Raji (cell line): ENCODE results near the gene DAZAP1.

Experiments
- POLR2A ChIP-seq: IDR thresholded peaks from 2 replicates; pipeline ENCODE4 v1.6.1; 2011; ENCODE audit warnings: low read depth, low read length, control low read depth; ENCODE audit not compliant: insufficient read depth

Gene DAZAP1

DNA sequence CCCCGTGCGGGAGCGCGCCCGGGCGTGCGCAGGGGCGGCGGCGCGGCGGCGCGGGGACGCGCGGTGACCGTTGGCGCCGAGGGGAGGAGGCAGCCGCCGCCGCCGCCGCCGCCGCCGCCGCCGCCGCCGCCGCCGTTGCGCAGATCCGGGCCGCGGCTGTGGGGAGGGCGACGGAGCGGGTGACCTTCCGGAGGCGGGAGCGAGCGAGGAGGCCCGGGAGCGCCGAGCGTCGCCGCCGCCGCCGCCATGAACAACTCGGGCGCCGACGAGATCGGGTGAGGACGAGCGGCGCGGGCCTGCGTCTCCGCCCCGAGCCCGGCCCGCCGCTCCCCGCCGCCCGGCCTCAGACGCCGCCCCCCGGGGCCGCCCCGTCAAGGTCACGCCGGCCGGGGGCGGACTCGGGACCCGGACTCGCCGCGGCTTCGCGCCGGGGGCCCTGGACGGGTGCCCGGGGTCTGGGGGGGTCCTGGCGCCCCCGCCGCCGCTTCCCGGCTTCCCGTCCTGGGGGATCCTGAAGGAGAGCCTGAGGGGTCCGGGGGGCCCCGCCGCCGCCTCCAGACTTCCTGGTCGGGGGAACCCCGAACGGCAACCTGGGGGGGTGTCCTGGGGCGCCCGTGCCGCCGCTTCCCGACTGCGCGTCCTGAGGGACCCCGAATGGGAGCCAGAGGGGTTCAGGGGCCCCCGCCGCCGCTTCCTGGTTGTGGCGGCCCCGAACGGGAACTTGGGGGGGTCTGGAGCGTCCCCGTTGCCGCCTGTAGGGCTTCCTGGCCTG is at the start of gene DAZAP1:
Gene DAZAP1 (plus strand): TSS at position 59 of the 772 bp plus-strand sequence. CDS start 188 bp downstream, at position 247.
- TF ChIP-seq POLR2A: no peak

DNA sequence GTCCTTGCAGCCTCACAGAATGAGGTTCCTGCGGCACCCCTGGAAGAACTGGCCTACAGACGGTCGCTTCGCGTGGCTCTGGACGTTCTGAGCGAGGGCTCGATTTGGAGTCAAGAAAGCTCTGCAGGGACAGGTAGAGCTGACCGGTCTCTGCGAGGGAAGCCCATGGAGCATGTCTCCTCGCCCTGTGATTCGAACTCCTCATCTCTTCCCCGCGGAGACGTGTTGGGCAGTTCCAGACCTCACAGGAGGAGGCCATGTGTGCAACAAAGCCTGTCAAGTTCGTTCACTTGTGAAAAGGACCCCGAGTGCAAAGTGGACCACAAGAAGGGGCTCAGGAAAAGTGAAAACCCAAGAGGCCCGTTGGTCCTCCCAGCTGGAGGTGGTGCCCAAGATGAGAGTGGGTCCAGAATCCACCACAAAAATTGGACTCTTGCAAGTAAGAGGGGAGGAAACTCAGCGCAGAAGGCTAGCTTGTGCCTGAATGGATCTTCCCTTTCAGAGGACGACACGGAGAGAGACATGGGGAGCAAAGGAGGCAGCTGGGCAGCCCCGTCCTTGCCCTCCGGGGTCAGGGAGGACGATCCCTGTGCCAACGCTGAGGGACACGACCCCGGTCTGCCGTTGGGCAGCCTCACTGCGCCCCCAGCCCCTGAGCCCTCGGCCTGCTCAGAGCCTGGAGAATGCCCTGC is 47.1 kb upstream of the DAZAP1 start:
- no peak for TF ChIP-seq POLR2A

DNA sequence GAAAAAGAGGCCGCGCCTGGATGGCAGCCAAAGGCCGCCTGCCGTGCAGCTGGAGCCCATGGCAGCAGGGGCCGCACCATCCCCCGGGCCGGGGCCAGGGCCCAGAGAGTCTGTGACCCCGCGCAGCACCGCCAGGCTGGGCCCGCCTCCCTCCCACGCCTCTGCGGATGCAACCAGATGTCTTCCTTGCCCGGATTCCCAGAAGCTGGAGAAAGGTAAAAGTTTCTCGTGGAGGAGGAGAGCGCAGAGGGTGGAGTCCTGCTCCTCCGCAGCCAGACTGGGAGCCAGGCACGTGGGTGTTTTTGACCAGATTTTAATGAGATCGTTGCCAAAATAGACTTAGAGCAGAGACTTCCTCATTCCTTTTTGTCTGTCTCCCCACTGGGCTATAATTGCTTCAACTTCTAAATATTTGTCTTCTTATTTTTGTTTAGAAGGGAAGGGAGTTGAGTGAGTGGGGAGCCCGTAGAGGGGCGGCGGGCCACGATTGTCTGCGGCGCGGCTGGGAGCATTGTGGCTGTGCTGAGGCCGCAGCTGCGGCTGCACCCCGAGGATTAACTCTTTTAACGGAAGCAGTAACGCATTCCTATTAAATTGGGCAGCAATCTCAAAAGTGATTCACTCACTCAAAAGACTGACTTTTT is 46.4 kb upstream of the DAZAP1 start:
- TF ChIP-seq POLR2A: no peak

DNA sequence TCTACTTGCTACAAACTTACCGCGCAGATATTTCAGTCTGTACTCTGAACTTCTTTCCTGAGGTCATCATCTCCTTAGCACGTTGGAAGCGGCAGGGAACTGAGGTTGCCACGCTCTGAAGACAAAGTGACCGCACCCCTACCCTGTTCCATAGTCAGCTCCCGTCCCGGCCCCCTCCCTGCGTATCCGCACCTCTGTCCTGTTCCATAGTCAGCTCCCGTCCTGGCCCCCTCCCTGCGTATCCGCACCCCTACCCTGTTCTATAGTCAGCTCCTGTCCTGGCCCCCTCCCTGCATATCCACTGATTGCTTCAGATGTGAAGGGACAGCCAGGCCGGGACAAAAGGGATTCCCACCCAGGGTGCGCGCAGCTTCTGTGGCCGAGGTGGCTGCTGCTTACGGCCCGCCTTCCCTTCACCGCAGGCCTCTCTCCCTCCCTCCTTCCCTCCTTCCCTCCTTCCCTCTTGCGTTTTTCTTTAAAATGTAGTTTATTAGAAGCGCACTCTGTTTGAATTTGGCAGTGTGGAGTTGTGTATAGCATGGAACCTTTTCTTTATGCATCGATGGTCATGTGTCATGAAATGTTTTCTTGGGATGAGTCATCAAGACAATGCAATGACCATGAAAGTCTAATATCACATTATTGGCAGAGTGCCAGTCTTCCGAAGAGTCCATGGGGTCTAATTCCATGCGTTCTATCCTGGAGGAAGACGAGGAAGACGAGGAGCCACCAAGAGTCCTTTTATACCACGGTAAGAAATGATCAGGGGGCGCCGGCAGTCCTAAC is 45.6 kb upstream of the DAZAP1 start:
- TF ChIP-seq POLR2A: no peak

DNA sequence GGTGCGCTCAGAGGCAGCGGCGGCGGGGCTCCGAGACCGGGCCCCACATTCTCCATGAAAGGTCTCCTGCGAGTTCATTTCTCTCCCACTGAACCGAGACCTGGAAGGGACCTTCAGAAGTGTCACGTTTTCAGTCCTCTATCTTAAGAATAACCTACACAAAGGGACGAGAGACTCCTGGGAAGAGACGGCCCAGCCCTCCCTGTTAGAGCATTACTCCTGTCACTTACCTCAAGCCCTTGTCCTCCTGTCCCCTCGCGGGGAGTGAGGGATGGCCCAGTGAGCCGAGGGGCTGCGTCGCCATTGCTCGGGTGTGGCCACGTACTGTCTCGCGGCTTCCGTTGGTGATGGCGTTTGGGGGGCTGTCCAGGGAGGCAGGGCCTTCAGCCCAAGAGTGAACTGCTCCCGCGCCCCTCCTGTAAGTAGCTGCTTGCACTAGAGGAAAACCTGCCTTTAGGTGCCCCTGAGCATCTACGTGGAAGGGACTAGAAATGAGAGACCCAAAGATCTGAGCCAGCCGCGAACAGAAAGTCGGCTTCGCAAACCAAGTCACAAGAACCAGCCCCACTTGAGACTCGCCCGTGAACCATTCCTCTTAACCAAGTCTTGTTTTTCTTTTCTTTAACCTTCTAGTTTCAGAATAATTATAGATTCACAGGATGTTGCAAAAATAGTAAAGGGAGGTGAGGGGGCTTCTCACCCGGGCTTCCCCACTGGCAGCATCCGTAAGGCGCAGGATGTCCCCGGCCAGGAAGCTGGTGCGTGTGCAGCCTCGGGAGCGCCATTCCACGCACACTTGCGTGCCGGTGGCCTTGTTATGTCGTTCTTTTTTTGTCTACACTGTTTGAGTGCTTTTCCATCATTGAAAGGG is 44.8 kb upstream of the DAZAP1 start:
- TF ChIP-seq POLR2A: no peak

DNA sequence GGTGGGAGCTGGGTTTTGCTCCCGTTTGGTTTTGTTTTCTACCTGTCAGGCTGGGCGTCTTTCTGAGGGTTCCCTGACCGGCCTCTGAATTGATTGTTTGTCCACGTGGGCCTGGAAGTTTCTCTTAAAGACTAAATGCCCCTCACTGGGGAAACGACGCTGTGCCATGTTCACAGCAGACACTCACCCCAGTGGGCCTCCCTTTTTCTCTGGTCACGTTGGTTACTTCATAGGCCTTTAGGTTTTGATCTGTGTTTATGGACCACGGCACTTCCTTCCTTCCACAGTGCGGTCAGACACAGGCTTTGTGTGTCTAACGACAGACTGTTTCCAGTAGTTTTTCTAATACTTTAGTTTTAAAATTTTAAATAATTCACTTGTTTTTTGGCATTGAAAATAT is 43.8 kb upstream of the DAZAP1 start:
- no peak for TF ChIP-seq POLR2A

DNA sequence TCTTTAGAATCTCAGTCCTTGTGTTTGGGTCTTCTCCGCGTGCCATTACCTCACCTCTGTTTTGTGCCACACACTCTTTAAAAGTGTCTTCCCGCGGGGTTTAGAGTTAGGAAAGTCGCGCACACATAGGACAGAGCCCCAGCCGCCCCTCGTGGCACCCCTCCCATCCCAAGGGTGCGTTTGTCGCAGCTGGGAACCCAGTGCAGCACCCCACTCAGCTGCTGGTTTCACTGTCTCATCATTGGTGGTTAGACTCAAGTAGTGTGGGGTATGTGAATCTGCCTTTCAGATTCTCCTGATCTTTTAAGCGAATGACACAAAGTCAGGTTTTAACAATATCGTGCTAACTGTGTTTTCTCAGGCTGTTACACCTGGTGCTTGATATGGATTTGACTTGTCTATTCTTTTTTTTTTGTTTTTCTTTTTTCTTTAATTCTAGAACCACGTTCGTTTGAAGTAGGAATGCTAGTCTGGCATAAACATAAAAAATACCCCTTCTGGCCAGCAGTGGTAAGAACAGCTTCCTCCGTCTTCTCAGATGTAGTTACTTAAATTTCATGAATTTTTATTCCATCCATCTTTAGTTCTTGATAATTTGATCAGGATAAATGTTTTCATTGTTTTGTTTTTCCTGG is 43.2 kb upstream of the DAZAP1 start:
- TF ChIP-seq POLR2A: no peak

DNA sequence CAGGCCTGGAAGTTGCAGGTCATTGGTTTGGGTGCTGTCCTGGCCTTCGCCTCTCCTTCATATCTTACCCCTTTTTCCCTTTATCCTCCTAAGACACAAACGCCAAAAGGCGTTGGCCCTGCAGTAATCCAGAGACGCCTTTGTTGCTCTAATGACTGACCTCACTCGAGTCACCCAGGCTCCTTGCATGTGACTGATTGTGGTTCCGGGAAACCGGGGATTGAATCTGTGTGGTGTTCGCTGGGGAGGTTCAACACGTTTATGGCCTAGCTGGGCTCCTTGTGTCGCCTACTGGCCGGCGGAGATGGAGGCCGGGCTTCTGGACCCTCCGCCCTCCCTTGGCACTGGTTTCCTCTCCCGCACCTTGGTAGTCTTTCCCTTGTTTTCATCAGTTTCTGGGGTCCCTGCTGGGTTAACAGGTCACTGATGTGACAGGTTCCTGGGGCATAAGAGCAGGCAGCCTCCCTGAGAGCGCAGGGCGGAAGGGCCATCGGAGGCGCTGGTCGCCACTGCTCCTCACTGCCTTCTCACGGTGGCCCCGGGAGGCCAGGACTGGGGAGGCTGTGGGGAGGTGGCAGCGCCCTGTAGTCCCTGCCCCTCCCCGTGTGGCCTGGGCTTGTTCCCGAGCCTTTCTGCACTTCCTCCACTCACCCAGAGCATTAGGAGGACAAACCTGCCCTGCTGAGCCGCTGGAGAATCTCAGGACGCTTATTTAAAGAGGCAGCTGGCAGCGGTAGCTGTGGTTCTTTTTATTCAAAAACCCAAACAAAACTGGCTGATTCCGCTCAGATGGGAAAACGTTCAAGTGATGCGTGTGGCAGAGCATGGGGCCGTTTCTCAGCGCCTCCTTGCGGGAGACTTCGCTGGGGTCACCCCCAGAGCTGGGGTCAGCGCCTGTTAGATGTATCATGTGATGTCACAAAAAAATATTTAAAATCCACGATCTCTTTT is 41.8 kb upstream of the DAZAP1 start:
- no peak for TF ChIP-seq POLR2A

DNA sequence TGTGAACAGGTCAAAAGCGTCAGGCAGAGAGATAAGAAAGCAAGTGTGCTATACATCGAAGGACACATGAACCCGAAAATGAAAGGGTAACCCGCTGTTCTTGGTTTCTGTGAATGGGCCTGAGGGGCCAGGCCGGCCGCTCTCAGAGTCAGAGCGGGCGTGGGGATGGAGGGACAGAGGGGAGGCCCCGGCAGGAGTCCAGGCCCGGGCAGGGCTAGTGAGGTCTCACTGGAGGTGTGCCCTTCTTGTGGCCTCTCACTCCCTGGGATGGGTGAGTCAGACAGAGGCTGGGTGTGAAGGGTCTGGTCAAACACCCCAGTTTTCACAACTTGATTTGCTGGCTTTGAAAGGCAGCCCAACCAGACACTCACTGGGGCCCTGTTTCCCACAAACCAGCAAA is 41.1 kb upstream of the DAZAP1 start:
- no peak for TF ChIP-seq POLR2A

DNA sequence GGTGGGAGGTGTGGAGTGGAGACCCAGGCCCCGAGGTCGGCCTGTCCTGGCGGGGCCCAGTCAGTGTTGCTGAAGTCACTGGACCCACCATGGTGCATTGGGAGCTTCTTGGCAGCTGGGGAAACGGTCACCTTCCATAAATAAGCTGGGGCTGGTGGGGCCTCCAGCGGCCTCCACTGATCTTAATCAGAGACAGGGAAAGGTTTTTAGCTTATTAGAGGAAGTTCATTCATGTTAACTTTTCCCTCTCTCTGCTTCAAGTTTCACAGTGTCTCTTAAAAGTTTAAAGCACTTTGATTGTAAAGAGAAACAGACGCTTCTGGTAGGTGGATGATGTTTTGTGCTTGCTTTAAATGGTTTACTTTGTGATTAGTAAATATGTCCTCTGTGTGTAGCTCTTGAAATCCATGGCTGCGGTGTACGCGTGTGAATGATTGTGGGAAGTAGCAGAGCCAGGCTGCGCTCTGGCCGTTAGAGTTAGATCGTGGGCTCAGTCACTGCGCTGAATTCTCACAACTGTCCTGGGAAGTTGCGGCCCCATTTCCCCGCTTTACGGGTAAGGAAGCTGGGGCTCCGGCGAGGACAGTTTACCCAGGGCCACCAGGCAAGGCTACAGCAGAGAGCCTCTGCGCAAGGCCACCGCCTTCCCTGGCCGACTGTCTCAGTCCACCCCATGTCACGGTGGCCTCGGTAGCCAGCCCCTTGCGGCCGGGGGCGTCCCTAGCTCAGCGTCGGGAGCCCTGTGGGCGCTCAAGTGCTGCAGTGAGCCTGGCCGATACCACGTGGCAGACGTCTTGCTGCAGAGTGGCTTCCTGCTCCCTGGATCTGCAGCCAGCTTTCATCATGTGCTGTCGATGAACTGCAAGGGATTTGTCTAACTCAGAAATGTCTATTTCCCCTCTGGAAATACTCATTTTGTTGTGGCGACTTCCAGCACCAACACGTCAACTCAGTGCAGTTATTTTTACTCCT is 40.2 kb upstream of the DAZAP1 start:
- no peak for TF ChIP-seq POLR2A

DNA sequence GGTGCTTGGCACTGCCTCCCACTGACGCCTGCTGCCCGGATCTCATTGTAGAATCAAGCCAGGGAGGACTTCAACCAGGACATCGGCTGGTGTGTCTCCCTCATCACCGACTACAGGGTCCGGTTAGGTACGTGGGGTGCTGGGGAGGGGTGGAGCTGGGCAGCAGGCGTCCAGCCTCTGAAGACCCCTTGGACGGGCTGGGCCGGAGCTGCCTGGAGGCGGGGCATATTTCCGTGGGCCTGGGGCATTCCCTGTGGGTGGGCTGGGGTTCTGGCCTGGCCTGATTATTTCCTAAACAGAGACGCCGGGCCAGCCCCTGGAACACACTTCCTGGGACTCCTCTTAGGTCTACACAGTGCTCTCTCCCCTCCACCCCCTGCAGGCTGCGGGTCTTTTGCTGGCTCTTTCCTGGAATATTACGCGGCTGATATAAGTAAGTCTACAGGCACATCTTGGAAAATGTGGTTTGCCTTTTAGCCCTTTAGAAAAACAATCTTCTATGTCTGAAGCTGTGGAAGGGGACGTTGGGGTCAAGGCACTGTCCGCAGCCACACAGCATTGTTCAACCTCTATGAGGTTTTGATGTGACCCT is 38.1 kb upstream of the DAZAP1 start:
- no peak for TF ChIP-seq POLR2A

DNA sequence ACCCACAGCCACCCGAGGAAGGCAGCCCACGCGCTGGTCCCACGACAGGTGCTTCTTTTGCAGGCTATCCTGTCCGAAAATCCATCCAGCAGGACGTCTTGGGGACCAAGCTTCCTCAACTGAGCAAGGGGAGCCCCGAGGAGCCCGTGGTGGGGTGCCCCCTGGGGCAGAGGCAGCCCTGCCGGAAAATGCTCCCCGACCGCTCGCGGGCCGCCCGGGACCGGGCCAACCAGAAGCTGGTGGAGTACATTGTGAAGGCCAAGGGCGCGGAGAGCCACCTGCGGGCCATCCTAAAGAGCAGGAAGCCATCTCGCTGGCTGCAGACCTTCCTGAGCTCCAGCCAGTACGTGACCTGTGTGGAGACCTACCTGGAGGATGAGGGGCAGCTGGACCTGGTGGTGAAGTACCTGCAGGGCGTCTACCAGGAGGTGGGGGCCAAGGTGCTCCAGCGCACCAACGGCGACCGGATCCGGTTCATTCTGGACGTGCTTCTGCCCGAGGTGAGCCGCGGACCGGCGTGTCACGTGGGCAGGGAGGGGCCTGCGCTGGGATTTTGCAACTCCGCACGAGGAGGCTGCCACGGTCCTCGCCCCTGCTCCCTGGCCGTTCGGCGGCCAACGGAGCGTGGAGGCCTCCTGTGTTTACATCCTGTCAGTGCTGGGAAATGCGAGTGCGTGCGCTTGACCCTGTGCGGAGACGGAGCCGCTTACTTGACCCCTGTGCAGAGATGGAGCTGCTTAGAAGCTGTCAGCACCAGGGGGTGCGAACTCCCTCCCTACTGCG is 36.6 kb upstream of the DAZAP1 start:
- TF ChIP-seq POLR2A: no peak
